ENCODE results near the gene CCDC57. TPM values are rescaled to one million over a fixed set of nuclear protein-coding genes. Genes with fewer than 3 reads are reported as not detected.
A peak's percentile ranks its signal among the peaks of the same experiment; 100 is the strongest.

Gene CCDC57
- total and polyA plus RNA-seq, 2 experiments from 2014 or later, result 10.6 to 15.3 TPM

DNA sequence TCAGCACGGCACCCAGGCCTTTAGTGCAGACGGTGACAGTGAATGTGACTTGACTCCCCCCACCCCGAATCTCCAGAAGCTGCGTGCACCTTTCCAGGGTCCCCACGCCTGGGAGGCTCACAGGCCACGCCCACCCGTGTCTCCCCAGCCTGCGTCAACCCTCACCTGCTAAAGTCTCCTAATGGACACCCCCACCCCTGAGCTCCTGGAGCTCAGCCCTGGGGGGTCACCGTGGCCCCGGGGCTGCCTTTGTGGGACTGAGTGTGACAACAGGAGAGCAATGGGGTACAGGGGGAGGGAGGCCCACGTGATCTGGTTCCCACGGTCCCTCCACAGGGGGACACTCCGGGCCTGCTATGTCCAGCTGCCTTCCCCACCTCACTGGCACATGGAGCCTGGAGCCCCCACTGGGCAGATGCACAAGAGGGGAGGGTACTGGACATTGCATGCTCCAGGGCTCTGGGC lies 107.2 kb downstream of the CCDC57 start:
- in situ Hi-C loops (cut with MboI), result no loop called here
- no peak overlapping the region for H2AFZ ChIP-seq
- no peaks in the 10 kb centered on the region; the same call in 1 of the 2 replicates for H3K4me1 ChIP-seq (ENCODE audit: insufficient read depth)

DNA sequence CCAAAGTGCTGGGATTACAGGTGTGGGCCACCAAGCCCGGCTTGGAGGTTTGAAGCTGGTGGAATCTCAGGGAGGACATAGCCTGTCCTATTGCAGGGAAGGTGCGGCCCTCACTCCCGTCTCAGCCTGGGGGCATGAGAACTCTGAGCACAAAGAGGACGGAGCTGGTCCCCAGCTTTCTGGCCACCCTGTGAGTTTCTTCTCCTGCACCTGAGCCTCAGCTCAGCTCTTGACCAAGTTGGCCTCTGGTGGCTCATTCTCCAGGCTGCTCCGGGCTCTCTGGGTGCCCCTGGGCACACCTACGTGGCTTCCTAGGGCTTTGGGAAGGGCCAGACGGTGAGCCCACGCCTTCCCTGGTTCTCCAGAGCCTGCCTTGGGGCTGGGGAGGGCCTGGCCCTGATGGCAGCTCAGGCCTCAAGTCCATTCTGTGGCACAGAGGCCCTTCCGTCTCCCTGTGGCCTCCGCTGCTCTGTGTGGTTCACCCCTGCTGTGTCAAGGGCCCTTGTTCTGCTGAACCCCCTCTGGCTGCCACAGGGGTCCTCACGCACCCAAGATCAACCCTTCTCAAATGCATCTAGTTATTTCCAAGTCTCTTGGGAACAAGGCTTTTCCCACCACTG lies 107.7 kb downstream of the CCDC57 start:
- H3K4me3 ChIP-seq, result no peak overlapping the region
- no peaks in the 10 kb centered on the region for H3K9me2 ChIP-seq (ENCODE audit: insufficient read depth)
- no peaks in the 10 kb centered on the region for H3K27me3 ChIP-seq (replicated peaks; ENCODE audit: insufficient read depth)
- 82 to 89% methylated on average over 11 of the region's 11 CpGs for WGBS, 2 experiments (ENCODE audit: low coverage in 1 of 2, low lambda C conversion rate in 2 of 2, missing lambda C conversion rate in 2 of 2)
- H3K9ac ChIP-seq, result no peak overlapping the region
- no peaks in the 10 kb centered on the region for H4K20me1 ChIP-seq (ENCODE audit: insufficient read depth)
- no peak for DNase-seq
- H3K27ac ChIP-seq, result no peak overlapping the region
- no peak overlapping the region for H2AFZ ChIP-seq
- in situ Hi-C loops (cut with MboI), result no loop called here
- TF ChIP-seq EZH2 (IDR thresholded peaks at IDR 0.05; ENCODE audit: insufficient read depth, poor library complexity, severe bottlenecking), result no peak
- TF ChIP-seq EZH2phosphoT487 (IDR thresholded peaks at IDR 0.05; ENCODE audit: insufficient read depth, low read depth), result no peak
- no peaks in the 10 kb centered on the region for H3K36me3 ChIP-seq (ENCODE audit: low read depth)
- H3K9me3 ChIP-seq (ENCODE audit: low read depth), result no peaks in the 10 kb centered on the region
- no peaks in the 10 kb centered on the region; the same call in 1 of the 2 replicates for H3K4me1 ChIP-seq (ENCODE audit: insufficient read depth)
- no peaks in the 10 kb centered on the region for H3K79me2 ChIP-seq (ENCODE audit: insufficient read depth)
- H3F3A ChIP-seq (ENCODE audit: insufficient read depth), result no peaks in the 10 kb centered on the region
- no peak overlapping the region for H3K4me2 ChIP-seq (ENCODE audit: unreplicated experiment)

More for the DNA sequence above, 107.2 kb downstream of the CCDC57 start:
- Histone ChIP-seq H3K27me3 (replicated peaks; ENCODE audit: insufficient read depth) (no peaks in the 10 kb centered on the region), H4K20me1 (ENCODE audit: insufficient read depth) (no peaks in the 10 kb centered on the region), H3K4me3 (no peak overlapping the region), H3K9me3 (ENCODE audit: low read depth) (no peaks in the 10 kb centered on the region), H3F3A (ENCODE audit: insufficient read depth) (no peaks in the 10 kb centered on the region), H3K9ac (no peak overlapping the region), H3K79me2 (ENCODE audit: insufficient read depth) (no peaks in the 10 kb centered on the region), H3K4me2 (ENCODE audit: unreplicated experiment) (no peak overlapping the region), H3K27ac (no peak overlapping the region), H3K36me3 (ENCODE audit: low read depth) (no peaks in the 10 kb centered on the region), H3K9me2 (ENCODE audit: insufficient read depth) (no peaks in the 10 kb centered on the region)
- no peak for DNase-seq
- TF ChIP-seq EZH2phosphoT487 (IDR thresholded peaks at IDR 0.05; ENCODE audit: insufficient read depth, low read depth) (no peak), EZH2 (IDR thresholded peaks at IDR 0.05; ENCODE audit: insufficient read depth, poor library complexity, severe bottlenecking) (no peak)
- 89 to 93% methylated on average over 13 of the region's 13 CpGs for WGBS, 2 experiments (ENCODE audit: low coverage in 1 of 2, low lambda C conversion rate in 2 of 2, missing lambda C conversion rate in 2 of 2)

DNA sequence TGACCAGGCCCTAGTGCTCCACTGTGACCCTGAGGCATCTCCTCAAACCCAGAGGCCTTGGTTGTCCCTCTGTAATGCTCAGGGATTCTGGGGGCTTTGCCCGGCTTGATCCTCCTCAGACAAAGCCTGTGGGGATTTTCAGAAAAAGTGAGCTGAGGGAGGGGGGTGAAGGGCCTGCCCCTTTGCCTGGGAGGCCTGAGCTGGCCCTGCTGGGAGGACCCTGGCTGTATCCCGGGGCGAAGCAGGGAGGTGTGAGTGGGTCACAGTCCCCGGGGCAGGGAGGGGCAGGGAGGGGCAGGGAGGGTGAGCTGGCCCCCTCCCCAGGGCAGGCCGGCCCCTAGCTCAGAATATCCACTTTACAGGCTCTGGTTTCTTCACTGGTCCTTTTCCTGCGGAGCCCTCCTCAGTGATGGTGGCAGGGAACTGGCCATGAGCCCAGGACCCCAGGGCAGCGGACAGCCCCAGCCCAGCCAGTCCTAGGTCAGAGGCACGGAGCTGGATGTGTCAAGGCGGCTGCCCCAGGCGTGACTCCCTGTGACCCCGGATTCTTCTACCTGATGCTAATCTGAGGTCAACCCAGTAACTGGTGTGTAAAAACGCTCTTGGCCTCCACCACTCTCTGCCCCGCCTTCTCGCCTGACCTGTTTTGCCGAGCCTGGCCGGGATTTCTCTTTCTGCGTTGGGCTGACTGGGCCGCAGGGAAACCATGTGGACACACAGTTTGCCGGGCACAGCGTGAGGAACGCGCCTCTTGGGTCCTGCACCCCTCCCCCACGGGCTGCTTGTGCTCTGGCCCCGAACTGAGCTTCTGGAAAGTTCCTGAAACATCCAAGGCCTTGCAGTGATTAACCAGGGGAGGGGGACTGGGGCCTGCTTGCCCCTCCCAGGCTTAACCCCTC lies 108.8 kb downstream of the CCDC57 start:
- no peaks in the 10 kb centered on the region for H4K20me1 ChIP-seq (ENCODE audit: insufficient read depth)
- H3K4me2 ChIP-seq (ENCODE audit: unreplicated experiment), result no peak overlapping the region
- no peaks in the 10 kb centered on the region for H3F3A ChIP-seq (ENCODE audit: insufficient read depth)
- H3K36me3 ChIP-seq (ENCODE audit: low read depth), result no peaks in the 10 kb centered on the region
- 51 to 52% methylated on average over 23 to 24 of the region's 24 CpGs for WGBS, 2 experiments (ENCODE audit: low coverage in 1 of 2, low lambda C conversion rate in 2 of 2, missing lambda C conversion rate in 2 of 2)
- H2AFZ ChIP-seq, result no peak overlapping the region
- H3K9ac ChIP-seq, result no peak overlapping the region
- H3K9me3 ChIP-seq (ENCODE audit: low read depth), result no peaks in the 10 kb centered on the region
- peak; percentile 27 for DNase-seq
- no peaks in the 10 kb centered on the region for H3K27me3 ChIP-seq (replicated peaks; ENCODE audit: insufficient read depth)
- H3K9me2 ChIP-seq (ENCODE audit: insufficient read depth), result no peaks in the 10 kb centered on the region
- H3K4me1 ChIP-seq (ENCODE audit: insufficient read depth), result peaks cover 4% of the 10 kb centered on the region; the same call in 1 of the 2 replicates
- H3K27ac ChIP-seq, result no peak overlapping the region
- H3K79me2 ChIP-seq (ENCODE audit: insufficient read depth), result no peaks in the 10 kb centered on the region
- in situ Hi-C loops (cut with MboI), result no loop called here
- H3K4me3 ChIP-seq, result no peak overlapping the region
- TF ChIP-seq EZH2phosphoT487 (IDR thresholded peaks at IDR 0.05; ENCODE audit: insufficient read depth, low read depth) (no peak), EZH2 (IDR thresholded peaks at IDR 0.05; ENCODE audit: insufficient read depth, poor library complexity, severe bottlenecking) (no peak)

DNA sequence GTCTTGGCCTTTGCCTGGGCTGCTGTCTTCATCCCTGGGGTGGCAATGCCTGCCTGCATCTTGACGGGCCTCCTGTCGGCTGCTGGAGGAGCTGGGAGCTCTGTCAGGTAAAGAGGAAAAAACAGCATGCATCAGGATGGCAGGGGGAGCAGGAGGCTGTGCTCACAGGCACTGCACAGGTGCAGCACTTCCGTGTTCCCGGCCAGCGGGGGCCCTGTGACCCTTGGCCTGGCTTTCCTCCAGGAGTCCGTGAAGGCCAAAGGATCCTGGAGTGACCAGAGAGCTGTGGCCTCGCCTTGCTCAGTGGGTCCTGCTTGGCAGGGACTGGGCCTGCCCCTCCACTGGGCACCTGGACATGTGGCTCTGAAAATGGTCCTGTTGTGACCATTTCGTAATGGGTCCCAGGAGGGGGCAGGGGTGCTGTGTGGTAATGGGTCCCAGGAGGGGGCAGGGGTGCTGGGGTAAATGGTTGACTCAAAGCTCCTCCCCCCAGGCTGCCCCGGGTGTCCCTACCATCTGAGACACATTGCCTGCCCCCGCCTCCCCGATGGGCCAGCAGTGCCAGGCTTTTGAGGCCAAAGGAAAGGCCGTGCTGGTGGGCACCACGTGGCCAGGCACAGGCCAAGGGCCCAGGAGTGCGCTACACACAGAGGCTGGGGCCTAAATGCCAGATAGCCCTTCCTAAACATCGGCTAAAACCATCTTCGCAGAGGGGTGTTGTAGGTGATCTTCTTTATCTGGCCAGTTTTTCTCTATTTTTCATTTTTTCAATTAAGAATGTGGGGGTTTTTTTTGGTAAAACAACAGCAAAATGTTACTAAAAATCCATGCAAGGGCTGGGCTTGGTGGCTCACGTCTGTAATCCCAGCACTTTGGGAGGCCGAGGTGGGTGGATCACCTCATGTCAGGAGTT lies 110.6 kb downstream of the CCDC57 start:
- TF ChIP-seq EZH2phosphoT487 (IDR thresholded peaks at IDR 0.05; ENCODE audit: insufficient read depth, low read depth), result no peak
- no peak for TF ChIP-seq EZH2 (IDR thresholded peaks at IDR 0.05; ENCODE audit: insufficient read depth, poor library complexity, severe bottlenecking)
- Histone ChIP-seq H3K4me2 (ENCODE audit: unreplicated experiment) (no peak overlapping the region), H3K4me1 (ENCODE audit: insufficient read depth) (peaks cover 4% of the 10 kb centered on the region; the same call in 1 of the 2 replicates), H3K79me2 (ENCODE audit: insufficient read depth) (peaks cover 6% of the 10 kb centered on the region), H4K20me1 (ENCODE audit: insufficient read depth) (no peaks in the 10 kb centered on the region), H3K9ac (no peak overlapping the region), H3K27ac (no peak overlapping the region), H3F3A (ENCODE audit: insufficient read depth) (no peaks in the 10 kb centered on the region), H3K4me3 (no peak overlapping the region), H3K9me2 (ENCODE audit: insufficient read depth) (no peaks in the 10 kb centered on the region), H3K36me3 (ENCODE audit: low read depth) (no peaks in the 10 kb centered on the region), H2AFZ (no peak overlapping the region), H3K9me3 (ENCODE audit: low read depth) (no peaks in the 10 kb centered on the region), H3K27me3 (replicated peaks; ENCODE audit: insufficient read depth) (no peaks in the 10 kb centered on the region)
- in situ Hi-C loops (cut with MboI), result no loop called here
- 70 to 74% methylated on average over 16 to 18 of the region's 18 CpGs for WGBS, 2 experiments (ENCODE audit: low coverage in 1 of 2, low lambda C conversion rate in 2 of 2, missing lambda C conversion rate in 2 of 2)
- no peak for DNase-seq
